Measurements from ENCODE around the gene ACOT12. TPM values are rescaled to one million over a fixed set of nuclear protein-coding genes. Genes with fewer than 3 reads are reported as not detected.

ACOT12 gene
- total RNA-seq, 6 experiments from 2014 or later: 50.5 to 115 (median 67.5) TPM

DNA sequence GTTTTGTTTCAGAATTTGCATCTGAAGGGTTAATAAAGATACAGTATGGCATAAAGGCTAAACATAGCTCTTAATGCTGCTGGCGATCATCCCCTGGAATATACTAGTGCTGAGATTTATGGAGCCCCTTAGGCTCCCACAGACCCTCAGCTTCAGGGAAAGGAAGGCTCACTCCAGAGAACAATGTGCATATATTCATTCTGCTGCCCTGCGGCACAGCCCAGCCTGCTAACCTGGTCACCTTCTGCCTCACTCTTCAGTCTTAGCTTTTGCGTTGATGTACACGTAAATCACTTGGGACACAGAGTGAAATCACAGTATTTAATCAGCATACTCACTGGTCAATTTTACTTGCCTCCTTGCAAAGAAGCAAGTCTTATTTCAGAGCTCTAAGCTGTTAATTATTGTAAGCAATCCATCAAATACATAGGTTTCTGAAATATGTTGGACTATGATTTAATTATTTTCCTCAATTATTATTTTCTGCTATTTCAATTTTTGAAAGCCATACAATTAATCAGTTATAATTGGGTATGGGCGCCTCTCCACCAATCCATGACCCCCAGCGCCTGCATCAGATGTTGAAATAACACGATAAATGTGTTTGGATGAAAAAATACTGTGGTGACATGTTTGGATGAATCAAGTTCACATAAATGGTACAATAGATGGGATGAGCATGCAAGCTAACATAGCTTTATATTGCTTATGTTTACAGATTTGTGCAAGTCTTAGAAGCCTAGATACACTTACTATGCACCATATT, 11.4 kb upstream of the ACOT12 start:
- Histone ChIP-seq H3K27ac (no peak overlapping the region), H3K27me3 (no peaks in the 10 kb centered on the region), H3K36me3 (no peaks in the 10 kb centered on the region), H3K9me3 (no peaks in the 10 kb centered on the region), H3K4me1 (peaks cover 0 to 26% (median 7%) of the 10 kb centered on the region in 4 donors), H3K4me3 (no peak overlapping the region)
- DNase-seq (no peak), ATAC-seq (no peak)
- intact Hi-C loops (cut with DNase I): no loop called here
- TF ChIP-seq, protein P1, sequence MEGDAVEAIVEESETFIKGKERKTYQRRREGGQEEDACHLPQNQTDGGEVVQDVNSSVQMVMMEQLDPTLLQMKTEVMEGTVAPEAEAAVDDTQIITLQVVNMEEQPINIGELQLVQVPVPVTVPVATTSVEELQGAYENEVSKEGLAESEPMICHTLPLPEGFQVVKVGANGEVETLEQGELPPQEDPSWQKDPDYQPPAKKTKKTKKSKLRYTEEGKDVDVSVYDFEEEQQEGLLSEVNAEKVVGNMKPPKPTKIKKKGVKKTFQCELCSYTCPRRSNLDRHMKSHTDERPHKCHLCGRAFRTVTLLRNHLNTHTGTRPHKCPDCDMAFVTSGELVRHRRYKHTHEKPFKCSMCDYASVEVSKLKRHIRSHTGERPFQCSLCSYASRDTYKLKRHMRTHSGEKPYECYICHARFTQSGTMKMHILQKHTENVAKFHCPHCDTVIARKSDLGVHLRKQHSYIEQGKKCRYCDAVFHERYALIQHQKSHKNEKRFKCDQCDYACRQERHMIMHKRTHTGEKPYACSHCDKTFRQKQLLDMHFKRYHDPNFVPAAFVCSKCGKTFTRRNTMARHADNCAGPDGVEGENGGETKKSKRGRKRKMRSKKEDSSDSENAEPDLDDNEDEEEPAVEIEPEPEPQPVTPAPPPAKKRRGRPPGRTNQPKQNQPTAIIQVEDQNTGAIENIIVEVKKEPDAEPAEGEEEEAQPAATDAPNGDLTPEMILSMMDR (IDR thresholded peaks at IDR 0.05): no peak
- TF ChIP-seq POLR2A (IDR thresholded peaks at IDR 0.05): no peak
- WGBS (ENCODE audit: insufficient coverage, low coverage, low lambda C conversion rate, missing lambda C conversion rate): 85% methylated on average over 7 of the region's 7 CpGs

DNA sequence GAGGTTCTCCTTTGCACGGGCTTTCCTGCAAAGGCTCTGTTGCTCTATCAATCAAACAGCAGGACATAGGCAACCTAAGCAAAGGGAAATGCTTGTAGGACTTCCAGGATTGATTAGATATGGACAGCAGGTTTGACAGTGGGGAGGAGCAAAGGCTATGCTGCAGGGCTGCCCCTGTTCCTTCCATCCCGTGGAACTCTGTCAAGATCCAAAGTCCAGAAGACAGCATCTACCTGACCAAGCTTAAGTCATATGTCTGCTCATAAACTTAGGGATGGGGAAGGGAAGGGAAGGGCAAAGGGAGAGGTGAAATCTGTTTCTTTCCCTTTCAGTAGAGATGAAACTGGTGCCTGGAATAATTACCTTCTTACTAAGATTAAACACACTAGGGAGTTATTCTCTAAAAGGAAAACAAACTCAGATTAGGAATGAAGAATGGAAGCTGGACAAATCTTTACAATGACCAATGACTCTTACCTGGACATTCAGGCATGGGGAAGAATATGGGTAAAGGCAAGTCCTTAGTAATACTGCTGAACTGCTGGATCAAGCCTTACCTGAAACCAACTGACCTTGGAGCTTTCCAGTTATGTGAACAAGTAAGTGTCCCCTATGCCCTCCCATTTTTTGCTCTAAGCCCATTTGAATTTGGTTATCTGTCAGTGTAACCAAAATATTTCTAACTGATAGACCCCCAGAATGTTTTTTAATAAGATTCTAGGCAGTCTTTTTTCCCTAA, 8.4 kb upstream of the ACOT12 start:
- WGBS (ENCODE audit: insufficient coverage, low coverage, low lambda C conversion rate, missing lambda C conversion rate): 0% methylated on average over 2 of the region's 2 CpGs
- TF ChIP-seq POLR2A (IDR thresholded peaks at IDR 0.05): no peak
- TF ChIP-seq, protein P1 (IDR thresholded peaks at IDR 0.05): no peak
- Histone ChIP-seq H3K27ac (no peak overlapping the region), H3K4me3 (no peak overlapping the region), H3K36me3 (no peaks in the 10 kb centered on the region), H3K27me3 (no peaks in the 10 kb centered on the region), H3K4me1 (peaks cover 0 to 8% (median 2%) of the 10 kb centered on the region in 4 donors), H3K9me3 (no peaks in the 10 kb centered on the region)
- DNase-seq (no peak), ATAC-seq (peak; percentile 76 to 88 (median 81))
- intact Hi-C loops (cut with DNase I): no loop called here

DNA sequence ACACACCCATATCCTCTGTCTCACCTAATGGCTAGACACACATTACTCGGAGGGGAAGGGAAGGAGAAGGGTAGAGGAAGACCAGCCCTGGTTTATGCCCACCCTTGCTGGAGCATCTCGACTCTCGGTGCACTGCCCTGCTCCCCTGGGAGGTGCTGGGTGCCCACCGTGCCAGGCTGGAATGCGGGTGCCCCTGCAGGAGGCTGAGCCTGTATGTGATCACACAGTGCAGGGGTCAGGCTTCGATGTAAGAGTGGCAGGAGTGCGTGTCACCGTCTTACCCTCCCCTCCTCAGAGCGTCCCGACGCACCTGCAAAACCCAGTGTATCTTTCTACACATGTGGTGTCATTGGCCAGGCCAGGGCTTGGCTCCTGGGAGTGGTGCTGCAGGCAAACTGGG, 7.3 kb upstream of the ACOT12 start:
- Histone ChIP-seq H3K4me1 (peaks cover 0 to 12% (median 4%) of the 10 kb centered on the region in 4 donors), H3K9me3 (no peaks in the 10 kb centered on the region), H3K27me3 (no peaks in the 10 kb centered on the region), H3K36me3 (no peaks in the 10 kb centered on the region), H3K4me3 (no peak overlapping the region), H3K27ac (no peak overlapping the region)
- DNase-seq (no peak), ATAC-seq (no peak)
- WGBS (ENCODE audit: insufficient coverage, low coverage, low lambda C conversion rate, missing lambda C conversion rate): 100% methylated on average over 1 of the region's 11 CpGs
- TF ChIP-seq POLR2A (IDR thresholded peaks at IDR 0.05): no peak
- TF ChIP-seq, protein P1 (IDR thresholded peaks at IDR 0.05): no peak
- intact Hi-C loops (cut with DNase I): no loop called here

DNA sequence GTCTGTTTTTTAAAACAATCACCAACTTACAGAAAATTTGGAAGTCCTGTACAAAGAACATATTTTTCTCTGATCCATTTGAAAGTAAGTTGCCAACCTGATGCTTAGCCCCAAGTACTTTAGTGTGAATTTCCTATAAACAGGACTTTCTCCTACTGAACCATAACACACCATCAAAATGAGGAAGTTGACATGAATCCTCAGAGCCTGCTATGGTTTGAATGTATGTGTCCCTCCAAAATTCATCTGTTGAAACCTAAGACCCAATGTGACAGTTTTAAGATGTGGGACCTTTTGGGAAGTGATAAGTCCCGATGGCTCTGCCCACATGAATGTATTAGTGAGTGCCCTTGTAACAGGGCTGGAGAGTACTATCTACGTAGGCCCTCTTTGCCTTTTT, 6.4 kb upstream of the ACOT12 start:
- H3K36me3 ChIP-seq: no peaks in the 10 kb centered on the region
- intact Hi-C loops (cut with DNase I): no loop called here
- no peak for ATAC-seq

DNA sequence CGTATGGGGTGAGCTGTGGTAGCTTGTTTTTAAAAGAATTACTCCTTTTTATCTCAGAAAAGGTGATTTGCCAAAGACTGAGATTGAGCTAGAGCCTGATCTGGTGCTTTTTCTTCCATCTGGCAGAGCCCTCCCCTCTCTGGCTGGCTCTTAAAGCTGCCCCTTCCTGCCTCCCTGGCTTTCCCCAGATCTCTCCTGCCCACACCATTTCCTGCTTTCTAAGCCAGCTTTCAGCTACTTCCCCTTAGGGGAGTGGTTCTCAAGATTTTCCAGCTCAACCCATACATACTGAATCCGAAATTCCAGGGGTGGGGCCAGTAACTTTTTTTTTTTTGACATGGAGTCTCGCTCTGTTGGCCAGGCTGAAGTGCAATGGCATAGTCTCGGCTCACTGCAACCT, 4.8 kb upstream of the ACOT12 start:
- ATAC-seq: no peak
- intact Hi-C loops (cut with DNase I): no loop called here

More for the DNA sequence above, 6.4 kb upstream of the ACOT12 start:
- no peak overlapping the region for H3K27ac ChIP-seq
- no peaks in the 10 kb centered on the region for H3K9me3 ChIP-seq
- no peak for TF ChIP-seq POLR2A (IDR thresholded peaks at IDR 0.05)
- H3K27me3 ChIP-seq: no peaks in the 10 kb centered on the region
- no peak overlapping the region for H3K4me3 ChIP-seq
- 62% methylated on average over 2 of the region's 2 CpGs for WGBS (ENCODE audit: insufficient coverage, low coverage, low lambda C conversion rate, missing lambda C conversion rate)
- no peak for DNase-seq
- peaks cover 0 to 12% (median 4%) of the 10 kb centered on the region in 4 donors for H3K4me1 ChIP-seq

More for the DNA sequence above, 4.8 kb upstream of the ACOT12 start:
- Histone ChIP-seq H3K4me1 (peaks cover 0 to 13% (median 6%) of the 10 kb centered on the region in 4 donors), H3K27me3 (no peaks in the 10 kb centered on the region), H3K4me3 (no peak overlapping the region), H3K9me3 (no peaks in the 10 kb centered on the region), H3K36me3 (no peaks in the 10 kb centered on the region), H3K27ac (no peak overlapping the region)
- no peak for TF ChIP-seq POLR2A (IDR thresholded peaks at IDR 0.05)
- TF ChIP-seq, protein P1 (IDR thresholded peaks at IDR 0.05): no peak
- DNase-seq: no peak
- 59% methylated on average over 2 of the region's 4 CpGs for WGBS (ENCODE audit: insufficient coverage, low coverage, low lambda C conversion rate, missing lambda C conversion rate)

Data from right lobe of liver (tissue), 6 donors.